Brain microvascular endothelial cell (primary cell): ENCODE results near the gene TTC39C.

Experiments used
- DNase-seq: peaks from one replicate; pipeline ENCODE4 v3.0.0-alpha.2; 2020
- H3K27ac ChIP-seq: fragments of 250-450 bp; sonication (Bioruptor Pico); 2 replicates; pipeline ENCODE4 v1.5.1; 2020; ENCODE audit warnings: mild to moderate bottlenecking, moderate library complexity
- H3K27me3 ChIP-seq: fragments of 250-450 bp; sonication (Bioruptor Pico); replicated peaks from 2 replicates; pipeline ENCODE4 v1.5.1; 2020; ENCODE audit warnings: mild to moderate bottlenecking
- H3K36me3 ChIP-seq: fragments of 250-450 bp; sonication (Bioruptor Pico); replicated peaks from 2 replicates; pipeline ENCODE4 v1.5.1; 2020; ENCODE audit warnings: mild to moderate bottlenecking
- H3K4me3 ChIP-seq: 2 replicates; pipeline ENCODE4 v1.5.1; 2011; ENCODE audit warnings: low read depth, mild to moderate bottlenecking, control low read depth, low read length, moderate library complexity
- CTCF ChIP-seq: IDR thresholded peaks from 2 replicates; pipeline ENCODE4 v1.5.1; 2011; ENCODE audit warnings: low read depth, mild to moderate bottlenecking, moderate library complexity, low read length, control low read depth, inconsistent platforms; ENCODE audit errors: missing control alignments
- in situ Hi-C: cut with HindIII; loops from 2 replicates; pipeline ENCODE4 v1.10.0; 2017; ENCODE audit warnings: low sequenced_read_pairs, low pct_ligation_motif_present

TTC39C gene

GRCh38 chr18:24118750-24119577 lies 104.4 kb downstream of the TTC39C start:
- TF ChIP-seq CTCF = peak; percentile 77
- H3K4me3 ChIP-seq = no peak overlapping the region
- no peak overlapping the region for H3K27ac ChIP-seq
- in situ Hi-C loops = no loop called here
- no peaks in the 10 kb centered on the region for H3K36me3 ChIP-seq
- H3K27me3 ChIP-seq = no peaks in the 10 kb centered on the region
- DNase-seq = peak; percentile 60

GRCh38 chr18:24120676-24121075 lies 106.1 kb downstream of the TTC39C start:
- DNase-seq = no peak
- Histone ChIP-seq H3K27ac (no peak overlapping the region), H3K4me3 (no peak overlapping the region), H3K27me3 (no peaks in the 10 kb centered on the region), H3K36me3 (no peaks in the 10 kb centered on the region)
- in situ Hi-C loops = no loop called here
- TF ChIP-seq CTCF = no peak

GRCh38 chr18:24121625-24122024 lies 107.1 kb downstream of the TTC39C start:
- DNase-seq = no peak
- in situ Hi-C loops = no loop called here

GRCh38 chr18:24126155-24126961 lies 111.8 kb downstream of the TTC39C start:
- Histone ChIP-seq H3K27ac (no peak overlapping the region), H3K36me3 (no peaks in the 10 kb centered on the region), H3K27me3 (no peaks in the 10 kb centered on the region), H3K4me3 (no peak overlapping the region)
- TF ChIP-seq CTCF = no peak
- DNase-seq = no peak
- in situ Hi-C loops = no loop called here

More at GRCh38 chr18:24121625-24122024, 107.1 kb downstream of the TTC39C start:
- no peak overlapping the region for H3K27ac ChIP-seq
- TF ChIP-seq CTCF = no peak
- no peaks in the 10 kb centered on the region for H3K36me3 ChIP-seq
- no peak overlapping the region for H3K4me3 ChIP-seq
- H3K27me3 ChIP-seq = no peaks in the 10 kb centered on the region

- no peak for DNase-seq
- no peak overlapping the region for H3K27ac ChIP-seq
- no peaks in the 10 kb centered on the region for H3K27me3 ChIP-seq
- in situ Hi-C loops = no loop called here
- no peaks in the 10 kb centered on the region for H3K36me3 ChIP-seq
- H3K4me3 ChIP-seq = no peak overlapping the region
- TF ChIP-seq CTCF = no peak
Measured at GRCh38 chr18:24127735-24128134, 113.2 kb downstream of the TTC39C start.
